ENCODE data around the gene PLPP3. TPM values are rescaled to one million over a fixed set of nuclear protein-coding genes. Genes with fewer than 3 reads are reported as not detected.

PLPP3 gene
- total RNA-seq, 1 experiment from 2014 or later, result 8.2 TPM

DNA sequence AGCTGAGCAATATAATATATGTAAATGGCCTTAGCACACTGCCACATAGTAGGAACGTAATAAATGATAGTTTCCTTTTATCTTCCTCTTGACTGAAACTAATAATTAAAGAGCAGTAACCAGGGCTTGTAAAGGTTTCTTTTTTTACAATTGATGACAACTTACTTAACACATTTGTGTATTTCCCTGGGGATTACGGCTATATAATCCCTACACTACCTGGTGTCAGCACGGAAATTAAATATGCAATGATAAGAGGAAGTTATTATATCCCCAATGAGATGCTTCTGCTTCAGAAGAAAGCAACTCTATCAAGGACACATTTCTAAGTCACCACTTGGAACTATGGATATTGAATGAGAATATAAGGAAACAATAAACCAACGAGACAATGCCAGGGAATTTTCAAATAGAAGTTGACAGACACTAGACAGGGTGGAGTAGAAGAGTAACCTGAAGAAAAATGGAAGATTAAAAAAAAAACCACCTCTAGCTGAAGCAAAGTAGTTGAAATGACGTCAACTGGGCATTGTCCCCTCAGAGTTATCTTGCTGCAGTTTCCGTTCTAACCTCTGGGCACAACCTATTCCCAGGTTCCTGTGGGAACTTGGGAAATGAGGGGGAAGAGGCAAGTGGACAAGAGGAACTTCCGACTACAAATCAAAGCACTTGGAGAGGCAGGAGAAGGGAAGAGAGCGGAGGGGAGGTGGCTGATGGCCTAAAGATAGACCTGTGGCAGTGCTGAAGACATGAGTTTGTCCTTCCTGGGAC, 66.5 kb downstream of the PLPP3 start:
- DNase-seq (ENCODE audit: low read depth, low spot score) (no peak), ATAC-seq (no peak)
- H3K36me3 ChIP-seq (ENCODE audit: control insufficient read depth, insufficient read depth, low read length), result no peaks in the 10 kb centered on the region
- POLR2A ChIA-PET, result no interaction called here
- in situ Hi-C loops (cut with HindIII; ENCODE audit: low pct_unique_long_range_greater_than_20kb, low sequenced_read_pairs) (no loop called here), intact Hi-C loops (cut with micrococcal nuclease; ENCODE audit: unreplicated experiment) (no loop called here)
- CTCF ChIA-PET, result no interaction called here
- BruUV-seq (replicated peaks), result no TSS peak
- H3K4me1 ChIP-seq (ENCODE audit: control insufficient read depth, insufficient read depth, low read length), result no peaks in the 10 kb centered on the region
- no peaks in the 10 kb centered on the region for H3K9me3 ChIP-seq (ENCODE audit: control insufficient read depth, insufficient read depth, low read depth, low read length)
- no peaks in the 10 kb centered on the region for H3K27me3 ChIP-seq (ENCODE audit: control insufficient read depth, insufficient read depth, low read length)
- no peak overlapping the region for H3K4me3 ChIP-seq (ENCODE audit: low read depth in 2 of 2, low read length in 2 of 2)
- TF ChIP-seq TCF7L2 (IDR thresholded peaks at IDR 0.05; ENCODE audit: low read depth, low read length) (no peak), SIN3A (IDR thresholded peaks at IDR 0.05; ENCODE audit: borderline replicate concordance, insufficient read depth, low read depth, low read length) (no peak), REST (IDR thresholded peaks at IDR 0.05; ENCODE audit: insufficient read depth in 1 of 2, low read depth in 2 of 2, low read length in 1 of 2) (no peak), POLR2AphosphoS5 (IDR thresholded peaks at IDR 0.05; ENCODE audit: low read depth, low read length) (no peak)
- TF ChIP-seq, protein P1, sequence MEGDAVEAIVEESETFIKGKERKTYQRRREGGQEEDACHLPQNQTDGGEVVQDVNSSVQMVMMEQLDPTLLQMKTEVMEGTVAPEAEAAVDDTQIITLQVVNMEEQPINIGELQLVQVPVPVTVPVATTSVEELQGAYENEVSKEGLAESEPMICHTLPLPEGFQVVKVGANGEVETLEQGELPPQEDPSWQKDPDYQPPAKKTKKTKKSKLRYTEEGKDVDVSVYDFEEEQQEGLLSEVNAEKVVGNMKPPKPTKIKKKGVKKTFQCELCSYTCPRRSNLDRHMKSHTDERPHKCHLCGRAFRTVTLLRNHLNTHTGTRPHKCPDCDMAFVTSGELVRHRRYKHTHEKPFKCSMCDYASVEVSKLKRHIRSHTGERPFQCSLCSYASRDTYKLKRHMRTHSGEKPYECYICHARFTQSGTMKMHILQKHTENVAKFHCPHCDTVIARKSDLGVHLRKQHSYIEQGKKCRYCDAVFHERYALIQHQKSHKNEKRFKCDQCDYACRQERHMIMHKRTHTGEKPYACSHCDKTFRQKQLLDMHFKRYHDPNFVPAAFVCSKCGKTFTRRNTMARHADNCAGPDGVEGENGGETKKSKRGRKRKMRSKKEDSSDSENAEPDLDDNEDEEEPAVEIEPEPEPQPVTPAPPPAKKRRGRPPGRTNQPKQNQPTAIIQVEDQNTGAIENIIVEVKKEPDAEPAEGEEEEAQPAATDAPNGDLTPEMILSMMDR (IDR thresholded peaks at IDR 0.05), result no peak
- H3K27ac ChIP-seq (ENCODE audit: low read length), result no peak overlapping the region

- DNase-seq (ENCODE audit: low read depth, low spot score), result no peak
- no peak overlapping the region for H3K4me3 ChIP-seq (ENCODE audit: low read depth in 2 of 2, low read length in 2 of 2)
- in situ Hi-C loops (cut with HindIII; ENCODE audit: low pct_unique_long_range_greater_than_20kb, low sequenced_read_pairs), result no loop called here
- TF ChIP-seq, protein P1 (IDR thresholded peaks at IDR 0.05), result no peak
- TF ChIP-seq TCF7L2 (IDR thresholded peaks at IDR 0.05; ENCODE audit: low read depth, low read length) (no peak), POLR2AphosphoS5 (IDR thresholded peaks at IDR 0.05; ENCODE audit: low read depth, low read length) (no peak), REST (IDR thresholded peaks at IDR 0.05; ENCODE audit: insufficient read depth in 1 of 2, low read depth in 2 of 2, low read length in 1 of 2) (no peak), SIN3A (IDR thresholded peaks at IDR 0.05; ENCODE audit: borderline replicate concordance, insufficient read depth, low read depth, low read length) (no peak)
- no peak overlapping the region for H3K27ac ChIP-seq (ENCODE audit: low read length)
- POLR2A ChIA-PET, result no interaction called here
- ATAC-seq, result no peak
- CTCF ChIA-PET, result no interaction called here
- no TSS peak for BruUV-seq (replicated peaks)
- H3K4me1 ChIP-seq (ENCODE audit: control insufficient read depth, insufficient read depth, low read length), result no peaks in the 10 kb centered on the region
- intact Hi-C loops (cut with micrococcal nuclease; ENCODE audit: unreplicated experiment), result no loop called here
- no peaks in the 10 kb centered on the region for H3K9me3 ChIP-seq (ENCODE audit: control insufficient read depth, insufficient read depth, low read depth, low read length)
- H3K36me3 ChIP-seq (ENCODE audit: control insufficient read depth, insufficient read depth, low read length), result no peaks in the 10 kb centered on the region
- H3K27me3 ChIP-seq (ENCODE audit: control insufficient read depth, insufficient read depth, low read length), result no peaks in the 10 kb centered on the region
Observed at GRCh38 chr1:56511766-56512165, 67.6 kb downstream of the PLPP3 start.
